Stomach smooth muscle (tissue), 2 donors: Measurements from ENCODE around the gene UNKL.

Experiments
- H3K27ac ChIP-seq: one replicate; pipeline ENCODE4 v1.7.0; 2013; ENCODE audit warnings: mild to moderate bottlenecking, low read length, inconsistent platforms
- H3K27me3 ChIP-seq, 2 donors: one replicate each; pipeline ENCODE4 v1.7.0; 2013; ENCODE audit warnings: low read length in 2 of 2; ENCODE audit not compliant: insufficient read depth in 2 of 2, control insufficient read depth in 1 of 2
- H3K36me3 ChIP-seq, 2 donors: one replicate each; pipeline ENCODE4 v1.7.0; 2013; ENCODE audit warnings: low read length in 2 of 2; ENCODE audit not compliant: control insufficient read depth in 2 of 2, insufficient read depth in 2 of 2
- H3K4me1 ChIP-seq: one replicate; pipeline ENCODE4 v1.7.0; 2013; ENCODE audit warnings: low read length; ENCODE audit not compliant: control insufficient read depth, insufficient read depth
- H3K4me3 ChIP-seq, 2 donors: one replicate each; pipeline ENCODE4 v1.7.0; 2013; ENCODE audit warnings: low read length in 2 of 2
- H3K9ac ChIP-seq, 2 donors: one replicate each; pipeline ENCODE4 v1.7.0; 2013; ENCODE audit warnings: low read length in 2 of 2, mild to moderate bottlenecking in 1 of 2
- H3K9me3 ChIP-seq, 2 donors: one replicate each; pipeline ENCODE4 v1.7.0; 2013; ENCODE audit warnings: low read length in 2 of 2; ENCODE audit not compliant: control insufficient read depth in 2 of 2
- donor health status: healthy.
- donor health status: Pancreatic carcinoma.

UNKL gene

GRCh38 chr16:1318268-1318545, 96.3 kb downstream of the UNKL start:
- Histone ChIP-seq H3K27ac (no peak overlapping the region), H3K4me1 (peaks cover 7% of the 10 kb centered on the region), H3K4me3 (no peak overlapping the region), H3K9me3 (no peaks in the 10 kb centered on the region), H3K27me3 (no peaks in the 10 kb centered on the region), H3K36me3 (peaks cover 56 to 64% of the 10 kb centered on the region in 2 donors), H3K9ac (no peak overlapping the region)

GRCh38 chr16:1317479-1318267, 96.8 kb downstream of the UNKL start:
- no peak overlapping the region for H3K27ac ChIP-seq
- no peak overlapping the region for H3K9ac ChIP-seq
- H3K4me3 ChIP-seq = no peak overlapping the region
- H3K9me3 ChIP-seq = no peaks in the 10 kb centered on the region
- H3K27me3 ChIP-seq = no peaks in the 10 kb centered on the region
- H3K36me3 ChIP-seq = peaks cover 55 to 66% of the 10 kb centered on the region in 2 donors
- H3K4me1 ChIP-seq = peaks cover 13% of the 10 kb centered on the region

DNA sequence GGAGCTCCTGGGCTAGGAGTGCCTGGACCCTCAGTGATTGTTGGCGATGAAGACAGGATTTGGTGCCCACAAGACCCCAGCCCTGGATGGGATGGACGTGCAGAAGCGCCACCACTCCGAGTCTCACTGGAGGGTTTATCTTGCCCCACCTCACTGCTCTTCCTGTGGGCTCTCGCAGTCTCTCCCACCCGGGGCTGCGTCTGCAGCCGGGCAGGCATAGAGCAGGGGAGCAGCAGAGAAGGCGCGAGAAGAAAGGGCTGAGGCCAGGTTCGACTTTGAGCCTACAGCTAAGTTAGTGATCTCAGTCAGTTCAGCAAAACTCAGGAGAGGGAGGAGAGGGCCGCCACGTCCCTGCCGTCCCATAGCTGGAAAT, 98.5 kb downstream of the UNKL start:
- peaks cover 55 to 65% of the 10 kb centered on the region in 2 donors for H3K36me3 ChIP-seq
- H3K4me1 ChIP-seq = peaks cover 29% of the 10 kb centered on the region
- no peak overlapping the region for H3K27ac ChIP-seq
- H3K9me3 ChIP-seq = no peaks in the 10 kb centered on the region
- H3K9ac ChIP-seq = no peak overlapping the region
- no peaks in the 10 kb centered on the region for H3K27me3 ChIP-seq
- no peak overlapping the region for H3K4me3 ChIP-seq

DNA sequence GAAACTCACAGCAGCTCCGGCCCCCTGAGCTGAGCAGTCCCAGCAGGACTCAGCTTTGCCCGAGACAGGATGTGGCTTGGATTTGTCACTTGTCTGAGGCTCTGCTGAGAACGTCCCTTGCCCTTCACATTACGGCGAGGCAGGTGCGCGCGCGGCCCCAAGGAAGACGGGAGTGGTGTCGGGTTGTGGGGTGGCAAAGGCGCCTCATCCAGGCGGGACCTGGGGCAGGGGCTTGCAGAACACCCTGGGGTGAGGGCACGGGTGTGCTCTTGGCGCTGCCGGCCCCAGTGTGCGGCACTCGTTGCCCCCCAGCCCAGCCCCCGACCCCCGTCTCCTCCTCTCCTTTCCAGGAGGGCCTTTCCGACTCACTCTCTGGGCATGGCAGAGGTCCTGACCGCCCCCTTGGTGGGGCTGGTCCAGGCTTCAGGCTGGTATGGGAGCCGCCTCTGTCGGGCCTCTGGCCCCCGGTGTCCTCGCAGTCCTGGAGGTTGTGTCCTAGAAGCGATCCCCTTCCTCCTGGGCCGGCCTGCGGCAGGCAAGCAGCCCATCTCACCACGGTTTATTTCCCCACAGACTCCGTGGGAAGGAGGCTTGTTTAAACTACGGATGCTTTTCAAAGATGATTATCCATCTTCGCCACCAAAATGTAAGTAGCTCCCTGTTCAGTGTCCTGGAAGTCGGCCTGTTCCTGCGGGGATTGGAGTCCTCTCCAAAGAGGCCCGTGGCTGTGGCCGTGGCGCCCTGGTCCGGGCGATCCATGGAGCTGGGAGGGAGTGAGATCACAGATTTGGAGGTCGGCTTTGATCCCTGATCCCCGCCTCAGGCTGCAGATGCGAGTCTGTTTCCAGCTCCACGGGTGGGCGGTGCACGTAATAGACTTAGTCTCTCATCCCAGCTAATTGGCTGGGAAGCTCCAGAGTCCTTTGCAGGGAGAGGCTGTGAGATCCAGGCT, 99.1 kb downstream of the UNKL start:
- Histone ChIP-seq H3K9me3 (no peaks in the 10 kb centered on the region), H3K9ac (no peak overlapping the region), H3K27me3 (no peaks in the 10 kb centered on the region), H3K36me3 (peaks cover 49 to 59% of the 10 kb centered on the region in 2 donors), H3K27ac (no peak overlapping the region), H3K4me1 (peaks cover 35% of the 10 kb centered on the region), H3K4me3 (no peak overlapping the region)

GRCh38 chr16:1314399-1315068, 100.0 kb downstream of the UNKL start:
- no peaks in the 10 kb centered on the region for H3K27me3 ChIP-seq
- no peak overlapping the region for H3K4me3 ChIP-seq
- no peak overlapping the region for H3K27ac ChIP-seq
- H3K9ac ChIP-seq = no peak overlapping the region
- H3K4me1 ChIP-seq = peaks cover 35% of the 10 kb centered on the region
- no peaks in the 10 kb centered on the region for H3K9me3 ChIP-seq
- peaks cover 41 to 50% of the 10 kb centered on the region in 2 donors for H3K36me3 ChIP-seq

DNA sequence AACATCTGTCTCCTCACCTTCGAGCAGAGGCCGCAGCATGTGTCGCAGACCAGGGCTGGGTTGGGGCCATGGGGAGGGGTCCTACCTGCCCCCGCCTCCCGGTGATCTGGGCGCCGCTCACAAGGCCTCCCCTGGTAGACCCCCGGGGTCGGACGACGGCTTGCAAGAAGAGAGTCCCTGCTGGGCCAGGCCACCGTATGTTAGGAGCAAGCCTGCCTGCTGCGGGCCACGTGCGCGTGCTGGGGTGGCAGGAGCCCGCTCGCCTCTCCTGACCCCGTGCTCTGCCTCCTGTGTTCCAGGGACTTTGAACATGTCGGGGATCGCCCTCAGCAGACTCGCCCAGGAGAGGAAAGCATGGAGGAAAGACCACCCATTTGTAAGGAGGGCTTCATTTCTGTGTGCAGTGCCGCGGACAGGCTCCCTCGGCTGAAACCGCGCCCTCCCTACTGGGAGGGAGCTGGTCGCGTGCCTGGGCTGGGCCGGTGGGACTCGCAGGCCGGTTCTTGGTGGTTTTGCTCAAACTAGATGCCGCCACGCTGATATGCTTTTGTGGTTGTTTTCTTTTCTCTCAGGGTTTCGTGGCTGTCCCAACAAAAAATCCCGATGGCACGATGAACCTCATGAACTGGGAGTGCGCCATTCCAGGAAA, 100.7 kb downstream of the UNKL start:
- H3K4me1 ChIP-seq = peaks cover 35% of the 10 kb centered on the region
- no peak overlapping the region for H3K4me3 ChIP-seq
- peaks cover 34 to 43% of the 10 kb centered on the region in 2 donors for H3K36me3 ChIP-seq
- H3K9ac ChIP-seq = no peak overlapping the region
- H3K27me3 ChIP-seq = no peaks in the 10 kb centered on the region
- no peaks in the 10 kb centered on the region for H3K9me3 ChIP-seq
- H3K27ac ChIP-seq = no peak overlapping the region
